GM19468 (cell line): ENCODE data around the gene C1orf141.
"Not testable (repeated sequence)": the region's sequence is repeated elsewhere in the genome, so short reads cannot be mapped to it uniquely, and the experiment has no call there.

Experiments
- ATAC-seq: cut with Tn5 transposase; IDR thresholded peaks from one replicate; pipeline ENCODE4 v1.9.1; 2021; ENCODE audit warnings: mild to moderate bottlenecking, moderate library complexity, moderate number of reproducible peaks; ENCODE audit not compliant: unreplicated experiment; ENCODE audit errors: extremely low read depth

C1orf141 gene

DNA sequence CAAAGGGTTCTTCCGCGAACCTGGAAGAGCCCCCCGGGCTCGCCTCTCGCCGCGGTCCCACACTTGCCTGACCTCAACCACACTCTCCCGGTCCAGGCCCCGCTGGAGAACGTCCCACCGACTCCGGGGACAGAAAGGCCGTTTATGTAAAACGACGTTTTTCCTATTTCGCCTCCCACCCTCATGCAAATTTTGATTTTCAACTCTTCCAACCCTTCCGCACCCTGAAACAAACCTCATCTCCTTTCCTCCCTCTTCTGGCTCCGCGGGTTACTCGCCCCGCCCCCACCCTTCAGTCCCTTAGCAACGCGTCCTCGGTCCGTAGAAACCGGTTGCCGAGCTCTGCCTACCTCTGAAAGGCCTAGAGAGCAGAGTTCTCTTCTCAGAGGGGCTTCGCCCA, at the start of gene C1orf141:
Gene C1orf141, minus strand, starts transcription at position 276 of the 400 bp plus-strand sequence. CDS start 7,730 bp downstream, outside the sequence.
- no peak for ATAC-seq

DNA sequence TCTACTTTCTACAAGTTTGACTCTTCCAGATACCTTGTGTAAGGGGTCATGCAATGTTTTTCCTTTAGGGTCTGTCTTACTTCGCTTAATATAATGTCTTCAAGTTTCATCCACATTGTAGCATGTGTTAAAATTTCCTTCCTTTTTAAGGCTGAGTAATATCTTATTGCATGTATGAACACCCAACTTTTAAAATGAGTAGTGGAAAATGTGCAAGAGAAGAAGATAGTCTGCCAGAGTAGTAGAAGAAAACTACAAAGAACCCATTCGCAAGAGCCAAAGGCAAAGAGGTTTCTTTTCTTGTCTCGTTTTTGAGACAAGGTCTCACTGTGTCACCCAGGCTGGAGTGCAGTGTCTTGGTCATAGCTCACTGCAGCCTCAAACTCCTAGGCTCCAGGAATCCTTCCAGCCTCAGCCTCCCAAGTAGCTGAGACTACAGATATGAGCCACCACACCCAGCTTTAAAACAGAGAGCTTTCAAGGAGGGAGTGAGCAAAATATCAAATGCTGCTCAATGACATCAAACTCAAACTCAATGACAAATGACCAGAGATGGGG, 40.8 kb upstream of the C1orf141 start:
- ATAC-seq: no peak

DNA sequence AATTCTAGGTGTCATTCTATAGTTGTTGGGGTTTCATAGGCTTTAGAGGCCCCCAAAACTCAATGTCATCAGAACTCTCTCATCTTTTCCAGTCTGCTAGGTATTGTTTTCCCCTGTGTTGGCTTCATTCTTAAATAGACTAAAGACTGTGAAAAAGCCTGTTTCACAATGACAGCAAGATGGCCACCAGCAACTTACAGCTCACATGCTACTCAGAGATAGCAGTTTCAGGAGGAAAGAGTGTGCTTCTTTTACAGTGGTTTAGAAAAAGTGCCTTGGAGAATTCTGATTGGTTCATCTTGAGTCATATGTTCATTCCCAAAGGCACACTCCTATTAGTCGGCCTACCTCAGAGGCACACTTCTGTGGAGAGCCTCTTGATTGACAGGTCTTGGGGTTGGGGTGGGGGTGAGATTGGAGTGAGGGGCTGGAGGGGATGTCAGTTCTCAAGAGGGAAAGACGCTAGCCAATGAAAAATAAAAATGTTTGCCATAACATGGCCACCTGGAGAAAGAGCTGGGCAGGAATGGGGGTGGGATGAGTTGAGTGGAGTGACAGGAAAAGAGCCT, 40.0 kb upstream of the C1orf141 start:
- no peak for ATAC-seq

DNA sequence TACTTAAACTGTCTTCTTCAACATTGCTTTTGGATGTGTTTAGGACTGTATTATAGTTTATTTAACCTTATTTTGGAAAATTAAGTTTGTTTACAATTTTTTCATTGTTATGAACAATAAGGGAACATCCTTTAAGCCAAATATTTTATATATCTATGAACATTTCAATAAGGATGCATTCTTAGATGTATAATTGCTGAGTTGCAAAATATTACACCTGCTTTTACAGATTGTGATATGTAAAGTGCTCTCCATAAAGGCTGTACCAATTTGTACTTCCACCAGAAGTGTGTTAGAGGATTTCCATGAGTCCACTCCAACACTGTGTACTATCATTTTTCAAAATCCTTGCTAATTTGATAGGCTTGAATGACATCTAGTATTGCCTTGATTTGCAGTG, 39.2 kb upstream of the C1orf141 start:
- no peak for ATAC-seq

DNA sequence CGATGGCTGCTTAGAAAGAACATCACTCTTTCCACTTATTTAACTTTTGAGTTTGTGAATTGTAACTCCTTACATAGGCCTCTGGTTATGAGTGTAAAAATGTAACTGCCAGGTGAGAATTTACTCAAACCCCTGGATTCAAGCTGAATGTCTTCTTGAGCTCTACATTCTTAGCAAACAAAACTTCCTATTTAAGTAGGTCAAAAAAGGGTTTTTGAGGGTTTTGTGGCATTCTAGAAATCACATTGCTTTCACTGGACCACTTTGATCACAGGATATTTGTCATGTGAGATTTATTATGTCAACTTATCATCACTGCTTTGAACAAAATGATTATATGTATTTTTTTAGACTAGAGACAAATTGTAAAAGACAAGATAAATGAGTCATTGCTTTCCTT, 37.2 kb upstream of the C1orf141 start:
- no peak for ATAC-seq

DNA sequence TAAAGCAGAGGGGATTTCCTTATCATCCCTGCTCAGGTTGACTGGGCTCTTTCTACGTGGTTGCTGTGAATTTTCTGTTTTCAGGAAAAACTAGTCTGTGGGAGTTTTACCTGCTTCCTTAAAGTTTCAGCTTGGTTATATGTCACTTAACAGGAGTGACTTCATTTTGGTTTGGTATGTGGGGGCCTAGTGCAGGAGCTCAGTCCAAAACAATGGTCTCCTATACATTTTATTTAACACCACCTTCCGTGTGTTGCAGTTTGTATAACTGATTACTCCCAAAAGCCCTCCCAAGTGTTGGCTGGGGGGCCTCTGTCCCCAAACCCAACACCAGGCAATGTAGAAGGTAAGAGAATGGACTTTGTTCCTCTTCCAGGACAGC, 36.8 kb upstream of the C1orf141 start:
- ATAC-seq: no peak

DNA sequence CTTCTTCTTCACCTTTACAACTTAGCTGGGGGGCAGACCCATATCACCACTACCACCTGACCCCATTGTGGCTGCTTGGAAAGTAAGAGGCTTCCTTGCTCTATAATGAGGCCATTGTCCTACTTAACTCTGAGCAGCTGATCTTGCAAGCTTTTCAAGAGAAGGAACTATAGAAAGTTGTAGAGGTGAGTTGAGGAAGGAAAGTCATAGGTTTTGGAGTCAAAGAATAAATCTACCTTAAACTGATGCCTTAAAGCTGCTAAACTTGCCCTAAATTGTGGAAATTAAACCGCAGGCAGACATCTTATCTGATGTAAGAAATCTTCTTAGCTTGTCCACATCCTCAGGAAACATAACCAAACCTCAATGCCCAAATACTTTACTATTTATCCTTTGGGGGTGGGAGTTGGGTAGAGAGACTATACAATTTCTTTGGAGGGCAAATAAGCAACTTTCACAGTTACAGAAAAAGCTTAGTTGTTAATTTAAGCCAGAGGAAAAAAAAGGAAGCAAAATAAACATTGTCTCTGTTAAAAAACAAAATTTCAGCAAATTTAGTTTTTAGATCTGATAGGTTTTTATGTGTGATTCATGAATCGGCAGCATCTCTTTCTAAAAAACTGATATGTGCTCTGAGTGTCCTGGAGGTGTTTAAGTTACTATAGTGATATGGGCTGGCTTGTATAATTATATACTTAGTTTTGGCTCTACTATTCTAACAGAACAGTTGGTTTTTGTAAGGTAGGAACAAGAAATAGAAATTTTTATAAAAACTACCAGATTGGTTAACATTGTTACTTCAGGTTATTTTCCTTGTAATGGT, 36.2 kb upstream of the C1orf141 start:
- ATAC-seq: no peak

DNA sequence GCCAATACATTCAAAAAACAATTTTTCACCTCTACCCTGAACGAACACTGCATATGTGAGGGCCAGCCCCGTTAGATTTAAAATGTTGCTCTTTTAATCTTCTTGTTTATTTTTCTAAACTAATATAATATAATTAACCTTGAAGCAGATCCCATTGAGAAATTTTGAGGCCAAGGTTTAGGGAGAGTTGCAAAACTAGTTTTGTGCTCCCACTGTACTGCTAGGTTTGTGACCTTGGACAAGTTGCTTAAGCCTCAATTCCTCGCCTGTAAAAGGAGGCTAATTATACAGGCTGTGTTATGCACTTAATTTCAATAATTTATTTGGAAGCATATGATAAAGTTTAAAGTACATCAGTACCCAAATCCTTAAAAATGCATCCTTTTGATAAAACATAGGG, 35.2 kb upstream of the C1orf141 start:
- ATAC-seq: no peak

DNA sequence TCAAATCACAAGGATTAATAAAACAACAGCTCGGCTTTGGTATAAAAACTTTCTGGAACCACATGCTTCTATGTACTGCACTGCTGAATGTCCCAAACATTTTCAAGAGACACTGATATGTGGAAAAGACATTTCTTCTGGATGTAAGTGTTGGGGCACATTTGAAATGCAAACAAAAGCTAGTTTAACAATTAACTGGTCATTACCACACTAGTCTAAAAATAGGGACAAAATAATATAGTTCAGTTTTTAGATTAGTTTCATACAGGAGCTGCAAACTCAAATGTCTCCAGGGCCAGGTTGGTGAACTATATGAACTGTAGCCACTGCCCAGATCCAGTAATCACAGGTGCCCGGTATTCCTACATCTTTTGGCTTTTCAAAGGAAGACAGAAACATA, 34.7 kb upstream of the C1orf141 start:
- ATAC-seq: no peak

DNA sequence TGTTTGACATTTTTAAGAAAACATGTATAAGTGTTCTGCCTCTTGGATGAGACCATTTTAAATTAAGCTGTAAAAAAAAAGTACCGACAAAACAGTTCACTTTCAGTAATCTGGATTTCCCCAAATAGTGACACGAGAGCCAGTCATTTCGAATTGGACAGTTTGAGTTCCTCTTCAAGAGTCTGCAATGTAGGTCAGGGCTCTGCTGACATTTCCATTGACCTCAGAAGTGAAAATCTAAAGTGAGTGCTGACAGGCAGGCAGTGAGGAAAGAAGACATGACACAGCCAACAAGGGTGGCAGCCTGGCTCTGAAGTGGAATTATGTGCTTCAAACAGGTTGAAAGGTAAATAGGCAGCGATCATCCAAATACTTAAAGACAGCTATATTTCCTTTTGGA, 31.4 kb upstream of the C1orf141 start, which contains the start of gene IL23R:
Gene IL23R, plus strand, starts transcription at position 259 of the 400 bp plus-strand sequence. CDS start 1,667 bp downstream, outside the sequence.
- ATAC-seq: peak; percentile 89

DNA sequence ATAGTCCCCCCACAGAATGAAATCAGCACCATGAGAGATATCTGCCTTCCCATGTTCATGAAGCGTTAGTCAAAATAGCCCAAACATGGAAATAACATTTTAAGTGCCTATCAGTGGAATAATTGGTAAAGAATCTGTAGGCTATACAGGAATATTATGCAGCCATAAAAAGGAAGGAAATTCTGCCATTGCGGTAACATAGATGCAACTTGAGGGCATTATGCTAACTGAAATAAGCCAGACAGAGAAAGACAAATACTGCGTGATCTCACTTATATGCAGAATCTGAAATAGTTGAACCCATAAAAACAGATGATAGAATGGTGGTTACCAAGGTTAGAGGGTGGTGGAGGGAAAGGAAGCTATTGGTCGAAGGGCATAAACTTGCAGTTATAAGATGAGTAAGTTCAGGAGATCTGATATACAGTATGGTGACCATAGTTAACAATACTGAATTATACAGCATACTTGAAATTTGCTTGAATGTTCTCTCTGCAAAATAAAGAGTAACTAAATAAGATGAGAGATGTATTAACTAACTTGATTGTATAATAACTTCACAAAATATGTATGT, 30.8 kb upstream of the C1orf141 start:
- no peak for ATAC-seq

DNA sequence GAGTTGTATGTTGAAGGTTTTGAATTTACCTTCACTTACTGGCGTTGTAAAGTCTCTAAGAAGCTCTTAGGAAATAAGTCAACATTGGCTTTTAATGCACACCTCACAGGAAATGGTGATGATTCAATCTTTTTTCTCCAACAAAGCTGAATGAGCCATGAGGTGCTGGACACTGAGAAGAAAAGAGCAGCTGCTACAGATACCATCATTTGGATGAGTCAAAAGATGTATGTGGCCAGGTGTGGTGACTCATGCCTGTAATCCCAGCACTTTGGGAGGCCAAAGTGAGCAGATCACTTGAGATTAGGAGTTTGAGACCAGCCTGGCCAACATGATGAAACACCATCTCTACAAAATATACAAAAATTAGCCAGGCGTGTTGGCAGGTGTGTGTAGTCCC, 28.2 kb upstream of the C1orf141 start:
- ATAC-seq: peak; percentile 30

DNA sequence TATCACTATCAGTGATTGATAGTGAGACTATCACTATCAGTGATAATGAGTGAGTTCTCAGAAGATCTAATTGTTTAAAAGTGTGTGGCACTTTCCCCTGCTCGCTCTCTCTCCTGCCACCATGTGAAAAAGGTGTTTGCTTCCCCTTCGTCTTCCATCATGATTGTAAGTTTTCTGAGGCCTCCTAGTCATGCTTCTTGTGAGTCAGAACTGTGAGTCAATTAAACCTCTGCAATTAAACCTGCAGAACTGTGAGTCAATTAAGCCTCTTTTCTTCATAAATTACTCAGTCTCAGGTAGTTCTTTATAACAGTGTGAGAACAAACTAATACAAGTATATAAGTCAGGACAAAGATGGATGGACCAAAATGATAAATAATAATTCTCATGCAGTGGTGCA, 24.5 kb upstream of the C1orf141 start:
- ATAC-seq: no peak

DNA sequence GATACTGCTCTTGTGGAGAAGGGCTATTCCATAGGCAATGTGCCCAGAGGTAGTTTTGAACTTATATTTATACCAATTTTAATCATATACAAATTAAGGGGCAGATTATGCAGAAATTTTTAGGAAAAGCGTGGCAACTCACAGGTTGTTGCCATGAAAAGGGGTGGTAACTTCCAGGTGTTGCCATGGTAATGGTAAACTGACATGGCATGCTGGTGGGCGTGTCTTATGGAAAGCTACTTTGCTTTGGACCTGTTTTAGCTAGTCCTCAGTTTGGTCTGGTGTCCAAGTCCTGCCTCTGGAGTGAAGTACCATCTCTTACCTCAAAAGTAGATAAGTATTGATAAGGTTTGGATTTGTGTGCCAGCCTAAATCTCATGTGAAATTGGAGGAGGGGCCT, 23.6 kb upstream of the C1orf141 start:
- no peak for ATAC-seq

DNA sequence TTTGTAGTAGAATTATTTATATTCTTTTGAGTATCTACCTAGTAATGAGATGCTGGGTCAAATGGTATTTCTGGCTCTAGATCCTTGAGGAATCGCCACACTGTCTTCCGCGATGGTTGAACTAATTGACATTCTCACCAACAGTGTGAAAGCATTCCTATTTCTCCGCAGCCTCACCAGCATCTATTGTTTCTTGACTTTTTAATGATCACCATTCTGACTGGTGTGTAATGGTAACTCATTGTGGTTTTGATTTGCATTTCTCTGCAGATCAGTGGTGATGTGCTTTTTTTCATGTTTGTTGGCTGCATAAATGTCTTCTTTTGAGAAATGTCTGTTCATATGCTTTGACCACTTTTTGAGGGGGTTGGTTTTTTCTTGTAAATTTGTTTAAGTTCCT, 16.2 kb upstream of the C1orf141 start:
- ATAC-seq: no peak

DNA sequence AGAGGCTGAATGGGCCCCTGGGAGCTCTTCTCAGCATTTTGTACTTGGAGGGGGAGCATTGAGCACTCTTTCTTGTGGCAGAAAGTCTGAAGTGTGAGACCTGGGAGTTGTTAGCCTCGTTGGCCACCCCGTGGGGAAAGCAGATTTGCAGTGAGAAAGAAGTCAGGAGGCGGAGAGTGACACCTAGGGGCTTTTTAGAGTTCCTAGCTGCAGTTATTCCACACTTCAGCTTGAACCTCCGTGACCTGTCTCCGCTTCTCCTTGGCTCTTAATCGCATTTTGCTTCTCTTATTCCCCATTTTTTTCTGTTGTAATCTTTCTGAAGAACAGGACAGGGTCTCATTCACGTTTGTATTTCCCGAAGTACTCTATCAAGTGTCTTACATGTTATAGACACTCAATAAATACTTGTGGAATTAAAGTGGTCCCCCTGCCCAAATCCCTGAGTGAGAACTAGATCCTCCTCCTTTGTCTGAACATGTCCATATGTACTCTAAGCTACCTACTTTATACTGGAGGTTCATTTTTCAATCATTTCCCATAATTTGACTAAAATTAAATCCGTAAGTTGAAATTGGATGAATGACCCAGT, 14.5 kb upstream of the C1orf141 start:
- ATAC-seq: peak; percentile 45

DNA sequence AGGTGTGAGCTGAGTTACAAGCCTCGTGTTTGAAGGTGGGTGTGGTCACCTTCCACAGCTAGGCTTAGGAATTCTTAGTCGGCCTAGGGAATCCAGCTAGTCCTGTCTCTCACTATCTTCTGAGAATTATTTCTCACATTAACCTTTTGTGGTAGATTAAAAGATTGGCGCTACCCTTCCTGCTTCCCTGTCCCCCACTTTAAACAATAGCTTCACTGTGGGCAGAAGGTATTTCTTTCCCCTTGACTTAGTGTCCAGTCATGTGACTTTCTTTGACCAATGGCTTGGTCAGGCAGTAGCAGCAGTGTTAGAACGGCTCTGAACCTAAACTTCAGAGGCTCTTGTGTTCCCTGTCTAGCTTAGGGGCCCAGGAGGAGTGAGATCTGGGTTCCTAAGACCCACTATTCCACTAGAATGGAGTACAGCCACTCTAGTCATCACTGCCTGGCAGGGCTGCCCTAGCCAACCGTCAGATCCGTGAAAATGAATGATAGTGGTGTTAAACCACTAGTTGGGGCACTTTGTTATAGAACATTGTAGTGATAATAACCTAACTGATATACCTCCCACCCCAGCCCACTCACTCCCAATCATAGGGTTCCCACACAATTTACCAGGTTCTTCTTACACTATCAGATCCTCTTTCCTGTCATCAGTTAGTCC, 13.9 kb upstream of the C1orf141 start:
- no peak for ATAC-seq

DNA sequence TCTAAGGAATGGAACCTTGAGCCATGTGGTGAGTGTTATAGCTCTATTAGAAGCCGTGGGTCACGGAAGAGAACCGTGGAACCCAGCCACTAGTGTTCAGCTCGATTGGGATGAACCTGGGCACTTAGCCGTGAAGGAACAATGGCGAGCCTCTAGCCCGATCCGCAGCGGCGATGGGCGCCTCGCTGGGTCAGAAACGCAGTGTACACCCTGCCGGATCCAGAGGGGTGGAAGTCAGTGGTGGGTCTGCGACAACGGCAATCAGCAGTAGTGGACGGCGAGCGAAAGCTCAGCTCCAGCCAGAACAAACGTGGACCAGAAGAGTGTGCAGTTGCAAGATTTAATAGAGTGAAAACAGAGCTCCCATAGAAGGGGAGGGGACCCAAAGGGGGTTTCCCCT, 13.2 kb upstream of the C1orf141 start:
- not testable (repeated sequence) for ATAC-seq

DNA sequence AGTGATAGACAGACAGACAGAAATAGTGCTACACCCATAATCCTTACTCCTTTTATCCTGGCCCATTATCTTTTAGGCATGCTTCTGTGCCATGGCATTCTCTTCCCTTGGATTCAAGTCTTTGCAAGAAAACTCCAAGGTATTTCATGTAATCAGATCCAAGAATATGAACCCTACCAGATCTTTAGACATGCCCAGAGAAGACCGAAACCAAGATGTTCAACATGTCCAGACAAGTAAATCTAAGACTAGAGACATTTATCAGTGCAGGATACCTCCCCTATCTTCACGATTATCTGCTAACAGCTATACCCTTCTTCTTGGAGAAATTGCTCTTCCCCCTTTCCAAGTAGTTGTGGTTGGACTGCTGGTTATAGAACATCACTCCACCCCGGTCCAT, 11.8 kb upstream of the C1orf141 start:
- ATAC-seq: no peak

DNA sequence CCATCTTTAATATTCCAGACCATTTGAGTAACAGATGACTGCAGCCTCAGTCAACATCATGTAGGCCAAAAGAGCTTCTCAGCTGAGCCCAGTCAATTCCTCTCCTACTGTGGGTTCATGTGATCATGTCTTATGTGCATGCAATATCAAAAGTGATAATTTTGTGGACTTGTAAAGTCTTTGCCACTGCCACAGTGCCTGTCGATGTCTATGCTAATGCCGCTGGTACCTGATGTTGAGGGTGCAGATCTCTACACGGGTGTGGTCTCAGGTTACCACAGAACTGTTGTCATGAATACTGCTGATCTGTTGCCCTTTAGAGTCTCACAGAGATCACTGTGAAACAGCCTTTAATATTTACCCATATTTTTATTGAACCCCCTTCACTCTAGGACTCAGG, 11.3 kb upstream of the C1orf141 start:
- ATAC-seq: no peak
